ENCODE results near the gene FRMD5.
"Not testable (repeated sequence)": the region's sequence is repeated elsewhere in the genome, so short reads cannot be mapped to it uniquely, and the experiment has no call there.

The FRMD5 gene

GRCh38 chr15:44195151-44195740 is at the start of gene FRMD5:
TSS of gene FRMD5 (minus strand) at chr15:44195271.
- DNase-seq (ENCODE audit: low spot score), result peak; percentile 90
- FAIRE-seq, result peak; percentile 86

- no peak for DNase-seq (ENCODE audit: low spot score)
- FAIRE-seq, result no peak
Measured at GRCh38 chr15:44243829-44244228, 48.8 kb upstream of the FRMD5 start.

- DNase-seq (ENCODE audit: low spot score) (no peak), FAIRE-seq (no peak)
Measured at GRCh38 chr15:44243141-44243540, 48.1 kb upstream of the FRMD5 start.

- FAIRE-seq, result no peak
Measured at GRCh38 chr15:44231842-44232241, 36.8 kb upstream of the FRMD5 start.

GRCh38 chr15:44229301-44229700 is 34.2 kb upstream of the FRMD5 start:
- FAIRE-seq; DNase-seq (ENCODE audit: low spot score): not testable (repeated sequence)

More at GRCh38 chr15:44231842-44232241, 36.8 kb upstream of the FRMD5 start:
- no peak for DNase-seq (ENCODE audit: low spot score)

GRCh38 chr15:44227584-44227983 is 32.5 kb upstream of the FRMD5 start:
- FAIRE-seq (no peak), DNase-seq (ENCODE audit: low spot score) (no peak)

GRCh38 chr15:44227001-44227400 is 31.9 kb upstream of the FRMD5 start:
- FAIRE-seq; DNase-seq (ENCODE audit: low spot score): not testable (repeated sequence)

- FAIRE-seq (no peak), DNase-seq (ENCODE audit: low spot score) (no peak)
Measured at GRCh38 chr15:44222478-44222877, 27.4 kb upstream of the FRMD5 start.

GRCh38 chr15:44219073-44219472 is 24.0 kb upstream of the FRMD5 start:
- DNase-seq (ENCODE audit: low spot score), result no peak
- no peak for FAIRE-seq

GRCh38 chr15:44216958-44217357 is 21.9 kb upstream of the FRMD5 start:
- no peak for FAIRE-seq
- DNase-seq (ENCODE audit: low spot score), result no peak

GRCh38 chr15:44215594-44215993 is 20.5 kb upstream of the FRMD5 start:
- peak; percentile 95 for FAIRE-seq
- peak; percentile 91 for DNase-seq (ENCODE audit: low spot score)

GRCh38 chr15:44208956-44209355 is 13.9 kb upstream of the FRMD5 start:
- FAIRE-seq, result no peak
- DNase-seq (ENCODE audit: low spot score), result no peak

GRCh38 chr15:44207643-44208042 is 12.6 kb upstream of the FRMD5 start:
- FAIRE-seq (peak; percentile 87), DNase-seq (ENCODE audit: low spot score) (peak; percentile 66)

GRCh38 chr15:44199393-44199792 is 4.3 kb upstream of the FRMD5 start:
- no peak for FAIRE-seq
- DNase-seq (ENCODE audit: low spot score), result no peak

- peak; percentile 70 for FAIRE-seq
- peak; percentile 84 for DNase-seq (ENCODE audit: low spot score)
Measured at GRCh38 chr15:44194323-44195150, 534 bp downstream of the FRMD5 start.

- DNase-seq (ENCODE audit: low spot score), result peak; percentile 26
- FAIRE-seq, result no peak
Measured at GRCh38 chr15:44193651-44194322, 1.3 kb downstream of the FRMD5 start.

- DNase-seq (ENCODE audit: low spot score), result no peak
- no peak for FAIRE-seq
Measured at GRCh38 chr15:44188795-44189194, 6.3 kb downstream of the FRMD5 start.

GRCh38 chr15:44186705-44187104 is 8.4 kb downstream of the FRMD5 start:
- DNase-seq (ENCODE audit: low spot score) (no peak), FAIRE-seq (no peak)

GRCh38 chr15:44183363-44183762 is 11.7 kb downstream of the FRMD5 start:
- FAIRE-seq, result no peak
- DNase-seq (ENCODE audit: low spot score), result no peak

GRCh38 chr15:44181410-44181809 is 13.7 kb downstream of the FRMD5 start:
- no peak for FAIRE-seq
- DNase-seq (ENCODE audit: low spot score), result no peak

- FAIRE-seq (peak; percentile 15), DNase-seq (ENCODE audit: low spot score) (no peak)
Measured at GRCh38 chr15:44177139-44177538, 17.9 kb downstream of the FRMD5 start.

- DNase-seq (ENCODE audit: low spot score), result no peak
- peak; percentile 51 for FAIRE-seq
Measured at GRCh38 chr15:44173813-44174212, 21.3 kb downstream of the FRMD5 start.
